ENCODE measurements around the gene RSPH9. TPM values are rescaled to one million over a fixed set of nuclear protein-coding genes. Genes with fewer than 3 reads are reported as not detected.

The RSPH9 gene
- total RNA-seq, 1 donor from 2014 or later, result not detected

DNA sequence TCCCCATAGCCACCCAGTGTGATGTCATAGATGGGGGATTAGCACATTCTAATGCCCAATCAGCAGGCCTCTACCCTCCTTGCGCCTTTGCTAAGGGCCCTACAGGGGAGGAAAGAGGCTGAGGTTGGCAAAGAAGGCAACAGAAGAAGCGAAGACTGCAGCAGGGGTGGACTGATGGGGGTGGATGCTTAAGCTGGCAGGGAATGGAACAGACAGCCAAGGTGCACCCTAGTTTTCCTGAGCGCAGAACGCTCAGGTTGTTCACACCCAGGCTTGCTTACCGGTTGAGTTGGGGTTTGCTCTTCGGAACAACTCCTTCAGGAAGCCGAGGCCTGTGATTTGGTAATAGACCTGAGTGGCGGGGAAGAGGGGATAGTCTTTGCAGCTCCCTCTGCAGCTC is 30.1 kb downstream of the RSPH9 start:
- intact Hi-C loops (cut with micrococcal nuclease), result no loop called here
- ATAC-seq (ENCODE audit: low read depth) (no peak), DNase-seq (no peak)
- Mint-ChIP-seq H3K36me3 (ENCODE audit: low read depth) (peaks cover 93% of the 10 kb centered on the region), H3K27ac (no peak overlapping the region), H3K4me3 (no peak overlapping the region), H3K4me1 (no peaks in the 10 kb centered on the region), H3K27me3 (no peaks in the 10 kb centered on the region), H3K9me3 (no peaks in the 10 kb centered on the region)
- ChIA-PET CTCF (interaction anchor here (1.6 kb wide), 1 partner anchor 95 kb away, joined by 4 read pairs; the partner anchor contains the start of gene VEGFA), POLR2A (interaction anchor here (0.5 to 1.4 kb wide), 2 partner anchors 40 to 70 kb away, joined by 3 read pairs; no protein-coding TSS in a partner anchor)
- TF ChIP-seq, protein P1, sequence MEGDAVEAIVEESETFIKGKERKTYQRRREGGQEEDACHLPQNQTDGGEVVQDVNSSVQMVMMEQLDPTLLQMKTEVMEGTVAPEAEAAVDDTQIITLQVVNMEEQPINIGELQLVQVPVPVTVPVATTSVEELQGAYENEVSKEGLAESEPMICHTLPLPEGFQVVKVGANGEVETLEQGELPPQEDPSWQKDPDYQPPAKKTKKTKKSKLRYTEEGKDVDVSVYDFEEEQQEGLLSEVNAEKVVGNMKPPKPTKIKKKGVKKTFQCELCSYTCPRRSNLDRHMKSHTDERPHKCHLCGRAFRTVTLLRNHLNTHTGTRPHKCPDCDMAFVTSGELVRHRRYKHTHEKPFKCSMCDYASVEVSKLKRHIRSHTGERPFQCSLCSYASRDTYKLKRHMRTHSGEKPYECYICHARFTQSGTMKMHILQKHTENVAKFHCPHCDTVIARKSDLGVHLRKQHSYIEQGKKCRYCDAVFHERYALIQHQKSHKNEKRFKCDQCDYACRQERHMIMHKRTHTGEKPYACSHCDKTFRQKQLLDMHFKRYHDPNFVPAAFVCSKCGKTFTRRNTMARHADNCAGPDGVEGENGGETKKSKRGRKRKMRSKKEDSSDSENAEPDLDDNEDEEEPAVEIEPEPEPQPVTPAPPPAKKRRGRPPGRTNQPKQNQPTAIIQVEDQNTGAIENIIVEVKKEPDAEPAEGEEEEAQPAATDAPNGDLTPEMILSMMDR (IDR thresholded peaks at IDR 0.05), result no peak

DNA sequence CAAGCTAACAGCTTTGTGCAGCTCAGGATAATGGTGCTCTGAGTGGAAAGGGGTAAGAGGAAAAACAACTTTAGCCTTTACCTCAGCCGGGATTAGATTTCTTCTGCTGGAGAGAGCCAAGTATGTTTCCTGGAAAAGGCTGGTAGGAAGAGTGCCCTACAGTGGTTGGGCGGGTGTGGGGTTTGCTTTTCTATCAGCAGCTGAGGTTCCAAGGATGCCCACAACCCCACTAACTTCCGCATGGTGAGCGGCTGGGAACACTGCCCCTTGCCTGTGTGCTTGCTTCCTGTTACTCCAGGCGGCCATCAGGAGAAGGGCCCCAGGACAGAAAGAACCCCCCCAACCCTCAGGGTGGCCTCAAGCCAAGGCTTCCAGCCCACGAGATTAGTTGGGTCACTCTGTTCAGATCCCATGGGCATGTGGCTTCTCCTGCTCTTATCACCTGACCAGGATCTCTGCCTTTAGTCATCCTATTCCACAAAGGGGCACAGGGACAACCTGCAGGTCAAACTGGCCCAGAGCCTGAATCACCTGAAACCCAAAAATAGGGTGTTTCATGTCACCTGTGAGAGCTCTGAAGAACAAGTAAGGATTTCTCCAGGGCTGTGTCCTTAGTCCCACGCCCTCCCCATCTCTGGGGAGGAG is 32.2 kb downstream of the RSPH9 start:
- peaks cover 93% of the 10 kb centered on the region for H3K36me3 Mint-ChIP-seq (ENCODE audit: low read depth)
- CTCF ChIA-PET, result no interaction called here

DNA sequence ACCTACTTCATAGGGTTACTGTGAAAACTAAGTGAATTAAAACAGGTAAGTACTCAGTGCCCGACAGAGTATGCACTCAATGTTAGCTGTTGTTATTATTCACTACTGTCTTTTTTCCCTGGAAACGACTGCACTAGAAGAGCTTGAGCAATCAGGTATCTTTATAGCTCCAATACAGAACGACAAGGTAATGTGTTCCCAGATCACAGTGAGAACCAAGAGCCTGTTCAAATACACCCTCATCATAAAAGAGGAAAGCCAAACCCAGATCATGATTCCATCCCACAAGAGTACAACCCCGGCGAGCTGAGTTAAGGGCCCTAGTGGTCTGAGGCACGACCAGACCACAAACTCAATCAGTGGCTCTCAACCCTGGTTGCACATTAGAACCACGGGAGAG is 32.9 kb downstream of the RSPH9 start:
- ATAC-seq (ENCODE audit: low read depth), result no peak
- no peak overlapping the region for H3K4me3 Mint-ChIP-seq
- no peak overlapping the region for H3K27ac Mint-ChIP-seq
- intact Hi-C loops (cut with micrococcal nuclease), result no loop called here
- peaks cover 96% of the 10 kb centered on the region for H3K36me3 Mint-ChIP-seq (ENCODE audit: low read depth)
- CTCF ChIA-PET, result no interaction called here
- H3K4me1 Mint-ChIP-seq, result peaks cover 8% of the 10 kb centered on the region
- H3K27me3 Mint-ChIP-seq, result no peaks in the 10 kb centered on the region
- TF ChIP-seq, protein P1 (IDR thresholded peaks at IDR 0.05), result no peak
- no peak for DNase-seq
- POLR2A ChIA-PET, result interaction anchor here (1.5 kb wide), 1 partner anchor 37 kb away, joined by 4 read pairs; no protein-coding TSS in a partner anchor
- H3K9me3 Mint-ChIP-seq, result no peaks in the 10 kb centered on the region

More for the DNA sequence above, 32.2 kb downstream of the RSPH9 start:
- H3K27ac Mint-ChIP-seq, result no peak overlapping the region
- intact Hi-C loops (cut with micrococcal nuclease), result no loop called here
- DNase-seq, result no peak
- POLR2A ChIA-PET, result no interaction called here
- H3K9me3 Mint-ChIP-seq, result no peaks in the 10 kb centered on the region
- H3K4me3 Mint-ChIP-seq, result no peak overlapping the region
- peaks cover 3% of the 10 kb centered on the region for H3K4me1 Mint-ChIP-seq
- no peak for ATAC-seq (ENCODE audit: low read depth)
- no peaks in the 10 kb centered on the region for H3K27me3 Mint-ChIP-seq
- TF ChIP-seq, protein P1 (IDR thresholded peaks at IDR 0.05), result no peak

DNA sequence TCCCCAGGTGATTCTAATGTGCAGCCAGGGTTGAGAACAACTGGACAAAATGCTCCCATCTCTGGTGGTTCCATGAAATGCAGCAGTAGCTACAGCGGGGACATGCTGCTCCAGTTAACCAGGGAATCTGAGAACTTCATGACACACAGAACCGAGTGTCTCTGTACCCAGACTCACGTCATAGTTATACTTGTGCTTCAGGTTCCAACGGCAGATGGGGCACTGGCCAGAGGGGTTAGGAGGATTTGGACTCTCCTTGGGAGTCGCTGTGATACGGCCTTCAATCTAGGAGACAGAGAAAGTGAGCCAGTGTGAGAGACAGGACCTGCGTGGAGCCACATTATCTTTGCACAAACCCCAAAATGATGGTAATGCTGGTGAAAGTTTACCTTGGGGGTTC is 33.5 kb downstream of the RSPH9 start:
- DNase-seq, result no peak
- no peak for ATAC-seq (ENCODE audit: low read depth)
- POLR2A ChIA-PET, result interaction anchor here (1.5 kb wide), 1 partner anchor 37 kb away, joined by 4 read pairs; no protein-coding TSS in a partner anchor
- Mint-ChIP-seq H3K4me3 (no peak overlapping the region), H3K4me1 (peaks cover 14% of the 10 kb centered on the region), H3K27me3 (no peaks in the 10 kb centered on the region), H3K27ac (no peak overlapping the region), H3K9me3 (no peaks in the 10 kb centered on the region), H3K36me3 (ENCODE audit: low read depth) (peaks cover 95% of the 10 kb centered on the region)
- CTCF ChIA-PET, result no interaction called here
- intact Hi-C loops (cut with micrococcal nuclease), result no loop called here
- TF ChIP-seq, protein P1 (IDR thresholded peaks at IDR 0.05), result no peak

DNA sequence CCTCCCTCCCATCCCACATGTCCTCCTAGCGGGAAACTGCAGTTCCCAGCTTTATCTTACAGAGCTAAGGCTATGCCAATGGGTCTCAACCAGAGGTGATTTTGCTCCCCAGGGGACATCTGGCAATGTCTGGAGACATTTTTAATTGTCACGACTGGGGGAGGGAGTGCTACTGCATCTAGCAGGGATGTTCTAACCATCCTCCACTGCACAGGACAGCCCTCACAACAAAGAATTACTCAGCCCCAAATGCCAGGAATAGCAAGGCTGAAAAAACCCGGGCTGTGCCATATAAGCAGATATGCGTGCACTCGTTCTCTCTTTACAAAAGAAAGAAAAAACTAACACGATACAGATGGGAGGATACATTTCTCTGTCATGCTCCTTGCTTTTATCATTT is 34.2 kb downstream of the RSPH9 start:
- Mint-ChIP-seq H3K36me3 (ENCODE audit: low read depth) (peaks cover 88% of the 10 kb centered on the region), H3K27ac (no peak overlapping the region), H3K4me3 (no peak overlapping the region), H3K27me3 (no peaks in the 10 kb centered on the region), H3K4me1 (peaks cover 21% of the 10 kb centered on the region), H3K9me3 (no peaks in the 10 kb centered on the region)
- ChIA-PET POLR2A (interaction anchor here (1.5 kb wide), 1 partner anchor 36 kb away, joined by 4 read pairs; no protein-coding TSS in a partner anchor), CTCF (no interaction called here)
- intact Hi-C loops (cut with micrococcal nuclease), result no loop called here
- DNase-seq (no peak), ATAC-seq (ENCODE audit: low read depth) (no peak)
- TF ChIP-seq, protein P1 (IDR thresholded peaks at IDR 0.05), result no peak
